HEK293 (cell line): Measurements from ENCODE around the gene PXDC1.
A peak's percentile ranks its signal among the peaks of the same experiment; 100 is the strongest.

ENCODE experiments used
- CTCF ChIA-PET: fragments of 350-600 bp; formaldehyde crosslinking; extraction: SDS; loops from one replicate; lab custom pipeline; 2021; ENCODE audit warnings: antibody characterized with exemption; lab: Yijun Ruan, JAX
- POLR2A ChIA-PET: fragments of 300-600 bp; formaldehyde crosslinking; extraction: SDS; loops from one replicate; lab custom pipeline; 2020; ENCODE audit warnings: antibody characterized with exemption, inconsistent platforms; lab: Yijun Ruan, JAX
- H3K27ac ChIP-seq: fragments of 200-500 bp; sonication (Bioruptor generic); 2 replicates; pipeline ENCODE4 v1.5.1; 2014; ENCODE audit warnings: low read depth, low read length, control low read depth, inconsistent platforms; ENCODE audit errors: extremely low read depth
- H3K36me3 ChIP-seq, 2 experiments: fragments of 200-500 bp in 1 of 2; sonication (Bioruptor generic) in 1 of 2; 1 replicate in 1 of 2; 2 replicates in 1 of 2; pipeline ENCODE4 v1.5.1; 2014 to 2017; ENCODE audit warnings: inconsistent platforms in 2 of 2, low read length in 2 of 2; ENCODE audit not compliant: control insufficient read depth in 2 of 2, insufficient read depth in 1 of 2
- H3K4me1 ChIP-seq: fragments of 200-500 bp; sonication (Bioruptor generic); 2 replicates; pipeline ENCODE4 v1.5.1; 2014; ENCODE audit warnings: mild to moderate bottlenecking, low read length, inconsistent platforms; ENCODE audit not compliant: control insufficient read depth, insufficient read depth
- H3K4me3 ChIP-seq: 2 replicates; pipeline ENCODE4 v1.5.1; 2011; ENCODE audit warnings: low read depth, mild to moderate bottlenecking, control low read depth, low read length, moderate library complexity
- H3K9me3 ChIP-seq: fragments of 200-500 bp; sonication (Bioruptor generic); 2 replicates; pipeline ENCODE4 v1.5.1; 2014; ENCODE audit warnings: low read depth, low read length, inconsistent platforms; ENCODE audit not compliant: control insufficient read depth, insufficient read depth
- SCRT2 ChIP-seq: fragments of 450-650 bp; formaldehyde crosslinking; IDR thresholded peaks from 2 replicates; pipeline ENCODE4 v1.5.1; 2016; ENCODE audit warnings: missing biosample characterization, missing genetic modification characterization
- TCF7L2 ChIP-seq: IDR thresholded peaks from 2 replicates; pipeline ENCODE4 v1.6.1; 2011; ENCODE audit warnings: low read depth, mild to moderate bottlenecking, inconsistent platforms, low read length, moderate library complexity, borderline replicate concordance
- ZBTB17 ChIP-seq: fragments of 450-650 bp; formaldehyde crosslinking; IDR thresholded peaks from 2 replicates; pipeline ENCODE4 v1.5.1; 2016; ENCODE audit warnings: missing biosample characterization, missing genetic modification characterization
- ZFP3 ChIP-seq: fragments of 450-650 bp; formaldehyde crosslinking; IDR thresholded peaks from 2 replicates; pipeline ENCODE4 v1.5.1; 2016; ENCODE audit warnings: low read depth, missing biosample characterization, missing genetic modification characterization
- ZNF121 ChIP-seq: fragments of 450-650 bp; formaldehyde crosslinking; IDR thresholded peaks from 2 replicates; pipeline ENCODE4 v1.5.1; 2016; ENCODE audit warnings: missing biosample characterization, missing genetic modification characterization
- ZNF174 ChIP-seq: fragments of 450-650 bp; formaldehyde crosslinking; IDR thresholded peaks from 2 replicates; pipeline ENCODE4 v1.5.0; 2017; ENCODE audit warnings: missing biosample characterization, mild to moderate bottlenecking, missing genetic modification characterization
- ZNF19 ChIP-seq: fragments of 450-650 bp; formaldehyde crosslinking; IDR thresholded peaks from 2 replicates; pipeline ENCODE4; 2016; ENCODE audit warnings: missing biosample characterization, missing genetic modification characterization, low read depth
- ZNF214 ChIP-seq: fragments of 450-650 bp; formaldehyde crosslinking; IDR thresholded peaks from 2 replicates; pipeline ENCODE4 v1.5.1; 2017; ENCODE audit warnings: missing biosample characterization, mild to moderate bottlenecking, missing genetic modification characterization, borderline replicate concordance
- ZNF223 ChIP-seq: fragments of 450-650 bp; formaldehyde crosslinking; IDR thresholded peaks from 2 replicates; pipeline ENCODE4 v1.5.1; 2016; ENCODE audit warnings: missing biosample characterization, missing genetic modification characterization
- ZNF23 ChIP-seq: fragments of 450-650 bp; formaldehyde crosslinking; IDR thresholded peaks from 2 replicates; pipeline ENCODE4 v1.5.1; 2016; ENCODE audit warnings: missing biosample characterization, missing genetic modification characterization, borderline replicate concordance
- ZNF274 ChIP-seq, 2 experiments: fragments of 200-500 bp in 1 of 2; fragments of 450-650 bp in 1 of 2; sonication (Bioruptor generic) in 1 of 2; formaldehyde crosslinking in 1 of 2; IDR thresholded peaks; 2 replicates each; pipeline versions ENCODE4 v1.5.1 to v1.6.1; 2014 to 2016; ENCODE audit warnings: borderline replicate concordance in 1 of 2, inconsistent platforms in 1 of 2, low read length in 1 of 2, missing biosample characterization in 1 of 2, missing genetic modification characterization in 1 of 2
- ZNF521 ChIP-seq: fragments of 450-650 bp; formaldehyde crosslinking; IDR thresholded peaks from 2 replicates; pipeline ENCODE4 v1.5.1; 2017; ENCODE audit warnings: missing biosample characterization, mild to moderate bottlenecking, missing genetic modification characterization
- ZNF707 ChIP-seq: fragments of 450-650 bp; formaldehyde crosslinking; IDR thresholded peaks from 2 replicates; pipeline ENCODE4 v1.5.1; 2016; ENCODE audit warnings: missing biosample characterization, missing genetic modification characterization
- ZNF776 ChIP-seq: fragments of 450-650 bp; formaldehyde crosslinking; IDR thresholded peaks from 2 replicates; pipeline ENCODE4 v1.5.0; 2017; ENCODE audit warnings: missing biosample characterization, missing genetic modification characterization, borderline replicate concordance
- ZSCAN16 ChIP-seq: fragments of 450-650 bp; formaldehyde crosslinking; IDR thresholded peaks from 2 replicates; pipeline ENCODE4 v1.5.1; 2016; ENCODE audit warnings: missing biosample characterization, missing genetic modification characterization
- ZSCAN18 ChIP-seq: fragments of 450-650 bp; formaldehyde crosslinking; IDR thresholded peaks from 2 replicates; pipeline ENCODE4 v1.5.1; 2016; ENCODE audit warnings: missing biosample characterization, missing genetic modification characterization
- ZSCAN30 ChIP-seq: fragments of 450-650 bp; IDR thresholded peaks from 2 replicates; pipeline ENCODE4 v1.5.1; 2018; ENCODE audit warnings: missing biosample characterization, mild to moderate bottlenecking, missing genetic modification characterization, moderate library complexity
- TF ChIP-seq, protein P1 (sequence below): fragments of 450-650 bp; formaldehyde crosslinking; IDR thresholded peaks from 2 replicates; pipeline ENCODE4 v1.5.1; 2016; ENCODE audit warnings: missing biosample characterization, missing genetic modification characterization, low read depth
- TF ChIP-seq, protein P2 (sequence below): fragments of 450-650 bp; formaldehyde crosslinking; IDR thresholded peaks from 2 replicates; pipeline ENCODE4 v1.5.1; 2017; ENCODE audit warnings: missing biosample characterization, missing genetic modification characterization
- TF ChIP-seq, protein P3 (sequence below): fragments of 450-650 bp; formaldehyde crosslinking; IDR thresholded peaks from 2 replicates; pipeline ENCODE4 v1.5.1; 2017; ENCODE audit warnings: missing biosample characterization, mild to moderate bottlenecking, missing genetic modification characterization, moderate library complexity
- TF ChIP-seq, protein P4 (sequence below): fragments of 450-650 bp; formaldehyde crosslinking; IDR thresholded peaks from 2 replicates; pipeline ENCODE4 v1.5.1; 2016; ENCODE audit warnings: missing biosample characterization, missing genetic modification characterization

Gene PXDC1

GRCh38 chr6:3695065-3695817 lies 56.3 kb downstream of the PXDC1 start:
- Histone ChIP-seq H3K9me3 (no peaks in the 10 kb centered on the region), H3K4me3 (no peak overlapping the region), H3K4me1 (no peaks in the 10 kb centered on the region), H3K27ac (no peak overlapping the region), H3K36me3 (no peaks in the 10 kb centered on the region)
- TF ChIP-seq ZNF23 (tag by site-specific recombination) (no peak), ZNF121 (tag by site-specific recombination) (peak; percentile 72), ZNF274 (IDR thresholded peaks at IDR 0.05; ENCODE audit: low read length) (no peak), ZNF274 (tag by site-specific recombination; IDR thresholded peaks at IDR 0.05; ENCODE audit: borderline replicate concordance) (no peak)
- ChIA-PET POLR2A (no interaction called here), CTCF (interaction anchor here (0.8 to 1.6 kb wide), 2 partner anchors 12 to 283 kb away, joined by 3 to 5 read pairs; no protein-coding TSS in a partner anchor)

DNA sequence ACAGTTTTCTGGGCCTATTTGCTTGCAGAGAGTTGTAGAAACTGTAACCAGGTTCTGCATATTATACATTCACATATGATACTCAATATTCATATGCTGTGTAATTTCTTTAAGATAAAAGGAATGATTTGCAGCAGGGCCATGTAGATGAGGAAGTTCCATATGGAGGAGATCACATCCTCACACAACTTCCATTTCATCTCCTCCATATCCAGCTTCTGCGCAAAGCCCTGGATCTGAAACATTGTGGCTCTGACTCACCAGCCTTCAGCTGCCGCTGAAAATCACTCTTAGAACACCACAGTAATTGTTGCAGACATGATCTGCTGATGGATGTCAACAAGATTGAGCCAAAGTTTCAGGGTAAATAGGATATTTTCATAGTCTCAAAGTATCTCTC lies 57.7 kb downstream of the PXDC1 start:
- Histone ChIP-seq H3K4me1 (no peaks in the 10 kb centered on the region), H3K9me3 (no peaks in the 10 kb centered on the region), H3K36me3 (no peaks in the 10 kb centered on the region), H3K27ac (no peak overlapping the region), H3K4me3 (no peak overlapping the region)
- ChIA-PET POLR2A (no interaction called here), CTCF (no interaction called here)
- TF ChIP-seq, protein P1, sequence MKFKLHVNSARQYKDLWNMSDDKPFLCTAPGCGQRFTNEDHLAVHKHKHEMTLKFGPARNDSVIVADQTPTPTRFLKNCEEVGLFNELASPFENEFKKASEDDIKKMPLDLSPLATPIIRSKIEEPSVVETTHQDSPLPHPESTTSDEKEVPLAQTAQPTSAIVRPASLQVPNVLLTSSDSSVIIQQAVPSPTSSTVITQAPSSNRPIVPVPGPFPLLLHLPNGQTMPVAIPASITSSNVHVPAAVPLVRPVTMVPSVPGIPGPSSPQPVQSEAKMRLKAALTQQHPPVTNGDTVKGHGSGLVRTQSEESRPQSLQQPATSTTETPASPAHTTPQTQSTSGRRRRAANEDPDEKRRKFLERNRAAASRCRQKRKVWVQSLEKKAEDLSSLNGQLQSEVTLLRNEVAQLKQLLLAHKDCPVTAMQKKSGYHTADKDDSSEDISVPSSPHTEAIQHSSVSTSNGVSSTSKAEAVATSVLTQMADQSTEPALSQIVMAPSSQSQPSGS, result no peak
- TF ChIP-seq, protein P2, sequence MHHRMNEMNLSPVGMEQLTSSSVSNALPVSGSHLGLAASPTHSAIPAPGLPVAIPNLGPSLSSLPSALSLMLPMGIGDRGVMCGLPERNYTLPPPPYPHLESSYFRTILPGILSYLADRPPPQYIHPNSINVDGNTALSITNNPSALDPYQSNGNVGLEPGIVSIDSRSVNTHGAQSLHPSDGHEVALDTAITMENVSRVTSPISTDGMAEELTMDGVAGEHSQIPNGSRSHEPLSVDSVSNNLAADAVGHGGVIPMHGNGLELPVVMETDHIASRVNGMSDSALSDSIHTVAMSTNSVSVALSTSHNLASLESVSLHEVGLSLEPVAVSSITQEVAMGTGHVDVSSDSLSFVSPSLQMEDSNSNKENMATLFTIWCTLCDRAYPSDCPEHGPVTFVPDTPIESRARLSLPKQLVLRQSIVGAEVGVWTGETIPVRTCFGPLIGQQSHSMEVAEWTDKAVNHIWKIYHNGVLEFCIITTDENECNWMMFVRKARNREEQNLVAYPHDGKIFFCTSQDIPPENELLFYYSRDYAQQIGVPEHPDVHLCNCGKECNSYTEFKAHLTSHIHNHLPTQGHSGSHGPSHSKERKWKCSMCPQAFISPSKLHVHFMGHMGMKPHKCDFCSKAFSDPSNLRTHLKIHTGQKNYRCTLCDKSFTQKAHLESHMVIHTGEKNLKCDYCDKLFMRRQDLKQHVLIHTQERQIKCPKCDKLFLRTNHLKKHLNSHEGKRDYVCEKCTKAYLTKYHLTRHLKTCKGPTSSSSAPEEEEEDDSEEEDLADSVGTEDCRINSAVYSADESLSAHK (tag by site-specific recombination), result no peak
- TF ChIP-seq ZNF223 (tag by site-specific recombination) (no peak), ZFP3 (tag by site-specific recombination) (no peak), ZSCAN30 (tag by site-specific recombination) (no peak), ZNF707 (tag by site-specific recombination) (no peak)
- TF ChIP-seq, protein P3, sequence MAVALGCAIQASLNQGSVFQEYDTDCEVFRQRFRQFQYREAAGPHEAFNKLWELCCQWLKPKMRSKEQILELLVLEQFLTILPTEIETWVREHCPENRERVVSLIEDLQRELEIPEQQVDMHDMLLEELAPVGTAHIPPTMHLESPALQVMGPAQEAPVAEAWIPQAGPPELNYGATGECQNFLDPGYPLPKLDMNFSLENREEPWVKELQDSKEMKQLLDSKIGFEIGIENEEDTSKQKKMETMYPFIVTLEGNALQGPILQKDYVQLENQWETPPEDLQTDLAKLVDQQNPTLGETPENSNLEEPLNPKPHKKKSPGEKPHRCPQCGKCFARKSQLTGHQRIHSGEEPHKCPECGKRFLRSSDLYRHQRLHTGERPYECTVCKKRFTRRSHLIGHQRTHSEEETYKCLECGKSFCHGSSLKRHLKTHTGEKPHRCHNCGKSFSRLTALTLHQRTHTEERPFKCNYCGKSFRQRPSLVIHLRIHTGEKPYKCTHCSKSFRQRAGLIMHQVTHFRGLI (tag by site-specific recombination), result no peak
- TF ChIP-seq, protein P4, sequence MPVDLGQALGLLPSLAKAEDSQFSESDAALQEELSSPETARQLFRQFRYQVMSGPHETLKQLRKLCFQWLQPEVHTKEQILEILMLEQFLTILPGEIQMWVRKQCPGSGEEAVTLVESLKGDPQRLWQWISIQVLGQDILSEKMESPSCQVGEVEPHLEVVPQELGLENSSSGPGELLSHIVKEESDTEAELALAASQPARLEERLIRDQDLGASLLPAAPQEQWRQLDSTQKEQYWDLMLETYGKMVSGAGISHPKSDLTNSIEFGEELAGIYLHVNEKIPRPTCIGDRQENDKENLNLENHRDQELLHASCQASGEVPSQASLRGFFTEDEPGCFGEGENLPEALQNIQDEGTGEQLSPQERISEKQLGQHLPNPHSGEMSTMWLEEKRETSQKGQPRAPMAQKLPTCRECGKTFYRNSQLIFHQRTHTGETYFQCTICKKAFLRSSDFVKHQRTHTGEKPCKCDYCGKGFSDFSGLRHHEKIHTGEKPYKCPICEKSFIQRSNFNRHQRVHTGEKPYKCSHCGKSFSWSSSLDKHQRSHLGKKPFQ, result no peak

DNA sequence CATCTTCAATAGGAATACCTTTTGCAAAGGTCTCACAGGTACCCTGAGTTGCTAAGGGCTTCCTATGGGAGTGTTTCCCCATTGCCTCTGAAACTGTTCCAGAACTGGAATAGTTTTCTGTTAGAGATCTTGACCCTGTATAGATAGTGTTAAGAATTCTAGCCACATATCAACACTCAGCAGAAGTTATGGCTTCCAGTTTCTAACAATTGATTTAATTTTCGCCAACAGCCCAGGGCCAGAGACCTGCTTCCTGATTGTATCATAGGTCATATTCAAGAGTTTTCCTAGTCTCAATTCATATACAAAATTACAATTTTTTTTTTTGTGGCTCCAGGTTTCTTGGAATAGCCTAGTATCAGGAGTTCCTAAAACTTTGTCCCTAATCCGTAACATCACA lies 61.0 kb downstream of the PXDC1 start:
- no peaks in the 10 kb centered on the region for H3K4me1 ChIP-seq
- H3K9me3 ChIP-seq, result no peaks in the 10 kb centered on the region
- ChIA-PET POLR2A (no interaction called here), CTCF (interaction anchor here (0.7 kb wide), 2 partner anchors 24 to 116 kb away, joined by 3 to 4 read pairs; no protein-coding TSS in a partner anchor)
- no peaks in the 10 kb centered on the region for H3K36me3 ChIP-seq
- no peak overlapping the region for H3K27ac ChIP-seq
- no peak overlapping the region for H3K4me3 ChIP-seq
- TF ChIP-seq SCRT2 (tag by site-specific recombination) (no peak), ZNF776 (tag by site-specific recombination) (no peak), ZBTB17 (tag by site-specific recombination) (no peak), ZNF214 (tag by site-specific recombination) (no peak), ZSCAN16 (tag by site-specific recombination) (no peak), ZSCAN18 (tag by site-specific recombination) (no peak), TCF7L2 (no peak), ZNF174 (tag by site-specific recombination) (no peak), ZNF19 (tag by site-specific recombination) (no peak), ZNF521 (tag by site-specific recombination) (no peak)
